Measurements from ENCODE around the gene BET1L.

DNA sequence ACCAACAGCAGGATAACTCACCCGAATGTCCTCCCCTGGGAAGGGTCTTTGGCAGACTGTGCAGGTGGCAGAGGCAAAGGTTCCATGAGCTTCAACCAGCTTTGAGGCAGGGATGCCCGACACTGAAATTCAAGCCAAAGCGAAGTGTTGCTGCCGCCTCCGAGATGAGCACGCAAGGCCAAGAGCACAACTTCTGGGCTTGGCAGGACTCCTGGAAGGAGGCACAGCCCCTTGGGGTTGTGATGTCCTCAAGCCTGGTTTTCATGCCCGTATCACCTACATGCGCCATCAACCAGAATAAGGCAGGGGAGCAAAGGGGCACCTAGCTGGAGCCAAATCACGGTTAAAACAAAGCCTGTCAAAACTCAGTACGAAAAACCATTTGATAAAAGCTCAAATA lies 23.2 kb upstream of the BET1L start:
- TF ChIP-seq POLR2A (IDR thresholded peaks at IDR 0.05; ENCODE audit: extremely low read depth, insufficient read length) (no peak), MYC (IDR thresholded peaks at IDR 0.05; ENCODE audit: low read depth, low read length) (no peak)
- TF ChIP-seq, protein P1, sequence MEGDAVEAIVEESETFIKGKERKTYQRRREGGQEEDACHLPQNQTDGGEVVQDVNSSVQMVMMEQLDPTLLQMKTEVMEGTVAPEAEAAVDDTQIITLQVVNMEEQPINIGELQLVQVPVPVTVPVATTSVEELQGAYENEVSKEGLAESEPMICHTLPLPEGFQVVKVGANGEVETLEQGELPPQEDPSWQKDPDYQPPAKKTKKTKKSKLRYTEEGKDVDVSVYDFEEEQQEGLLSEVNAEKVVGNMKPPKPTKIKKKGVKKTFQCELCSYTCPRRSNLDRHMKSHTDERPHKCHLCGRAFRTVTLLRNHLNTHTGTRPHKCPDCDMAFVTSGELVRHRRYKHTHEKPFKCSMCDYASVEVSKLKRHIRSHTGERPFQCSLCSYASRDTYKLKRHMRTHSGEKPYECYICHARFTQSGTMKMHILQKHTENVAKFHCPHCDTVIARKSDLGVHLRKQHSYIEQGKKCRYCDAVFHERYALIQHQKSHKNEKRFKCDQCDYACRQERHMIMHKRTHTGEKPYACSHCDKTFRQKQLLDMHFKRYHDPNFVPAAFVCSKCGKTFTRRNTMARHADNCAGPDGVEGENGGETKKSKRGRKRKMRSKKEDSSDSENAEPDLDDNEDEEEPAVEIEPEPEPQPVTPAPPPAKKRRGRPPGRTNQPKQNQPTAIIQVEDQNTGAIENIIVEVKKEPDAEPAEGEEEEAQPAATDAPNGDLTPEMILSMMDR (IDR thresholded peaks at IDR 0.05; ENCODE audit: low read depth, low read length) = no peak
- TF ChIP-seq, protein P2, sequence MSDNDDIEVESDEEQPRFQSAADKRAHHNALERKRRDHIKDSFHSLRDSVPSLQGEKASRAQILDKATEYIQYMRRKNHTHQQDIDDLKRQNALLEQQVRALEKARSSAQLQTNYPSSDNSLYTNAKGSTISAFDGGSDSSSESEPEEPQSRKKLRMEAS (IDR thresholded peaks at IDR 0.05; ENCODE audit: low read depth, low read length) = no peak

All from NB4 (cell line).